Osteocyte (in vitro differentiated cells): ENCODE results near the gene NFIL3. TPM values are rescaled to one million over a fixed set of nuclear protein-coding genes. Genes with fewer than 3 reads are reported as not detected.
A peak's percentile ranks its signal among the peaks of the same experiment; 100 is the strongest.
"Not testable (repeated sequence)": the region's sequence is repeated elsewhere in the genome, so short reads cannot be mapped to it uniquely, and the experiment has no call there.

Experiments used
- DNase-seq: peaks from one replicate; pipeline ENCODE4 v3.0.0; 2021; ENCODE audit warnings: mixed read lengths; ENCODE audit not compliant: unreplicated experiment; ENCODE audit errors: extremely low spot score
- H3K27ac Mint-ChIP-seq: one replicate; pipeline ENCODE4 v1.8.0; 2021; ENCODE audit warnings: mild to moderate bottlenecking, mixed read lengths; ENCODE audit not compliant: unreplicated experiment
- H3K27me3 Mint-ChIP-seq: one replicate; pipeline ENCODE4 v1.8.0; 2021; ENCODE audit warnings: mixed read lengths; ENCODE audit not compliant: unreplicated experiment
- H3K36me3 Mint-ChIP-seq: one replicate; pipeline ENCODE4 v1.8.0; 2021; ENCODE audit warnings: mixed read lengths; ENCODE audit not compliant: unreplicated experiment
- H3K4me1 Mint-ChIP-seq: one replicate; pipeline ENCODE4 v1.8.0; 2021; ENCODE audit warnings: mixed read lengths; ENCODE audit not compliant: unreplicated experiment
- H3K4me3 Mint-ChIP-seq: one replicate; pipeline ENCODE4 v1.8.0; 2021; ENCODE audit warnings: mild to moderate bottlenecking, moderate library complexity, mixed read lengths; ENCODE audit not compliant: unreplicated experiment
- H3K9me3 Mint-ChIP-seq: one replicate; pipeline ENCODE4 v1.8.0; 2021; ENCODE audit warnings: mixed read lengths; ENCODE audit not compliant: unreplicated experiment
- CTCF ChIP-seq: fragments of 200-600 bp; sonication (generic); IDR thresholded peaks from 2 replicates; pipeline ENCODE4 v1.5.0; 2021; ENCODE audit warnings: antibody characterized with exemption, mild to moderate bottlenecking, moderate library complexity
- long read RNA-seq: library from polyadenylated mRNA; unstranded; transcript quantifications from one replicate; pipeline ENCODE4 v2.0.0, GENCODE V29; 2021
- total RNA-seq: library from RNA; stranded (reverse); gene quantifications from 2 replicates; pipeline ENCODE4 v1.2.1, GENCODE V29; 2021

Gene NFIL3
- 23.9 and 24.0 TPM in 2 replicates for total RNA-seq
- long read RNA-seq, partial matches to known transcripts, result 3 of 6 reads
- long read RNA-seq, other reads (novel, unspliced or antisense), result 0 of 6 reads

GRCh38 chr9:91423785-91424402 is at the start of gene NFIL3:
NFIL3 (minus strand) TSS chr9:91423832; CDS start chr9:91410734, 13,098 bp downstream.
- no peaks in the 10 kb centered on the region for H3K36me3 Mint-ChIP-seq
- no peak for TF ChIP-seq CTCF
- H3K9me3 Mint-ChIP-seq, result no peaks in the 10 kb centered on the region
- H3K4me1 Mint-ChIP-seq, result peaks cover 36% of the 10 kb centered on the region
- no peaks in the 10 kb centered on the region for H3K27me3 Mint-ChIP-seq
- DNase-seq, result peak; percentile 93
- H3K27ac Mint-ChIP-seq, result peak within 1 kb of the TSS; percentile 98
- peak within 1 kb of the TSS; percentile 99 for H3K4me3 Mint-ChIP-seq

- not testable (repeated sequence) for H3K27ac Mint-ChIP-seq, H3K36me3 Mint-ChIP-seq, DNase-seq, H3K4me3 Mint-ChIP-seq, H3K9me3 Mint-ChIP-seq, H3K4me1 Mint-ChIP-seq, H3K27me3 Mint-ChIP-seq
Measured at GRCh38 chr9:91471524-91471923, 47.9 kb upstream of the NFIL3 start.

GRCh38 chr9:91465420-91465819 is 41.8 kb upstream of the NFIL3 start:
- peaks cover 8% of the 10 kb centered on the region for H3K27me3 Mint-ChIP-seq
- H3K4me3 Mint-ChIP-seq, result no peak overlapping the region
- H3K9me3 Mint-ChIP-seq, result peaks cover 26% of the 10 kb centered on the region
- no peak for TF ChIP-seq CTCF
- peaks cover under 1% of the 10 kb centered on the region for H3K36me3 Mint-ChIP-seq
- no peaks in the 10 kb centered on the region for H3K4me1 Mint-ChIP-seq
- H3K27ac Mint-ChIP-seq, result no peak overlapping the region
- DNase-seq, result no peak

- no peak overlapping the region for H3K27ac Mint-ChIP-seq
- no peaks in the 10 kb centered on the region for H3K4me1 Mint-ChIP-seq
- peaks cover 9% of the 10 kb centered on the region for H3K9me3 Mint-ChIP-seq
- peaks cover 8% of the 10 kb centered on the region for H3K27me3 Mint-ChIP-seq
- no peak overlapping the region for H3K4me3 Mint-ChIP-seq
- H3K36me3 Mint-ChIP-seq, result no peaks in the 10 kb centered on the region
- no peak for TF ChIP-seq CTCF
- no peak for DNase-seq
Measured at GRCh38 chr9:91458906-91459305, 35.3 kb upstream of the NFIL3 start.

GRCh38 chr9:91452844-91453243 is 29.2 kb upstream of the NFIL3 start:
- Mint-ChIP-seq H3K4me1 (no peaks in the 10 kb centered on the region), H3K4me3 (no peak overlapping the region), H3K36me3 (no peaks in the 10 kb centered on the region), H3K9me3 (peaks cover 12% of the 10 kb centered on the region), H3K27me3 (peaks cover 3% of the 10 kb centered on the region), H3K27ac (no peak overlapping the region)
- TF ChIP-seq CTCF, result no peak
- no peak for DNase-seq
